Neural cell (in vitro differentiated cells): ENCODE measurements around the gene DIP2C.

Experiments
- EP300 ChIP-seq: fragments of 450-650 bp; conservative IDR thresholded peaks from 2 replicates; pipeline ENCODE4 v1.6.1; 2014; ENCODE audit warnings: antibody characterized with exemption, mild to moderate bottlenecking, moderate library complexity; ENCODE audit not compliant: poor library complexity, severe bottlenecking
- EZH2 ChIP-seq: fragments of 200-600, 300-800 bp; shearing (Covaris generic), sonication (generic); IDR thresholded peaks from 2 replicates; pipeline ENCODE4 v1.6.1; 2014; ENCODE audit warnings: antibody characterized with exemption, low read length, borderline replicate concordance, mild to moderate bottlenecking; ENCODE audit not compliant: insufficient read depth, poor library complexity, severe bottlenecking
- MXI1 ChIP-seq: fragments of 450-650 bp; conservative IDR thresholded peaks from 2 replicates; pipeline ENCODE4 v1.6.1; 2014; ENCODE audit warnings: antibody characterized with exemption, mild to moderate bottlenecking; ENCODE audit not compliant: poor library complexity, severe bottlenecking
- POLR2AphosphoS5 ChIP-seq: IDR thresholded peaks from 2 replicates; pipeline ENCODE4 v1.6.1; 2012
- RAD21 ChIP-seq: fragments of 450-650 bp; conservative IDR thresholded peaks from 2 replicates; pipeline ENCODE4 v1.6.1; 2014; ENCODE audit warnings: antibody characterized with exemption, mild to moderate bottlenecking, moderate library complexity
- SMC3 ChIP-seq: fragments of 450-650 bp; conservative IDR thresholded peaks from 2 replicates; pipeline ENCODE4 v1.6.1; 2014; ENCODE audit warnings: antibody characterized with exemption, mild to moderate bottlenecking, moderate library complexity; ENCODE audit not compliant: poor library complexity
- TAF1 ChIP-seq: IDR thresholded peaks from 2 replicates; pipeline ENCODE4 v1.6.1; 2012; ENCODE audit warnings: low read depth
- TF ChIP-seq, protein P1 (sequence below): fragments of 450-650 bp; IDR thresholded peaks from 2 replicates; pipeline ENCODE4 v1.5.1; 2014; ENCODE audit warnings: antibody characterized with exemption, mild to moderate bottlenecking, moderate library complexity; ENCODE audit not compliant: poor library complexity, severe bottlenecking
- TF ChIP-seq, protein P2 (sequence below): IDR thresholded peaks from 2 replicates; pipeline ENCODE4 v1.6.1; 2012; ENCODE audit warnings: borderline replicate concordance

DNA sequence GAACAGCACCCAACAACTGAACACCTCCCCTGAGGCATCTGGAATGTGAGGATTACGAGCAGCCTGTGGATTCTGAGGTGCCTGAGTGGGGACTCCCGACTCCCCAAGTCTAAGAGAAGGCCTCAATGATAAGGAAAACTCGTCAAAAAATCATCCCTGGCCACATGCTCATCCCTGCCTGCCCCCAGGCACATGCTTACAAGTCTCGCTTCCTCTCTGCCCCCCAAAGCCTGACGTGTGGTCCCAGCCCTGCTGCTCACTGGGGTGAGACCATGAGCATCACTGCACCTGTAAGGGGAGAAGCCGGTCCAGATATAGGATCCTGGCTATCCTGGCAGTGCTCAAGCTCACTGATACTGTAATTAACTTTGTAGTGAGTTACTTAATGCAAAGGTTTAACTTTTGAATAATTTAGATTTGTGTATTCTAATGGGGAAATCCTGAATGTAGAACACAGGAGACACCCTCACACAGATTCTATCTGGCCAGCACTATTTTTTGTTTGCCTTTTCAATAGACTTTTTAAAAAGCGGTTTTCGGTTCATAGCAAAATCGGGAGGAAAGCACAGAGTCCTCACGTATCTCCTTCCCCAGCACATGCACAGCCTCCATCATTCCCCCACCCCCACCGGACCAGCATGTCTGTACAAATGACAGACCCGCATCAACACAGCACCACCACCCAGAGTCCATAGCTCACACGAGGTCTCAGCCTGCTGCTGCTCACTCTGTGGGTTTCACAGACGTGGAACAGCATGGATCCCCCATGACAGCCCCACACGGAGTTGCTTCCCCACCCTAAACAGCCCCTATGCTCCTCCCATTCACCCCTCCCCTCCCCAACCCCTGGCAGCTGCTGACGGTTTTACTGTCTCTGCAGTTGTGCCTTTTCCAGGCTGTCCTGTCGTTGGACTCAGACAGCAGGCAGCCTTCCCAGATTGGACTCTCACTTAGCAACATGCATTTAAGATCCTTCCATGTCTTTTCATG lies 167.9 kb downstream of the DIP2C start:
- TF ChIP-seq EP300 (no peak), POLR2AphosphoS5 (no peak), TAF1 (no peak), EZH2 (no peak), RAD21 (no peak), MXI1 (no peak), SMC3 (no peak)
- TF ChIP-seq, protein P1, sequence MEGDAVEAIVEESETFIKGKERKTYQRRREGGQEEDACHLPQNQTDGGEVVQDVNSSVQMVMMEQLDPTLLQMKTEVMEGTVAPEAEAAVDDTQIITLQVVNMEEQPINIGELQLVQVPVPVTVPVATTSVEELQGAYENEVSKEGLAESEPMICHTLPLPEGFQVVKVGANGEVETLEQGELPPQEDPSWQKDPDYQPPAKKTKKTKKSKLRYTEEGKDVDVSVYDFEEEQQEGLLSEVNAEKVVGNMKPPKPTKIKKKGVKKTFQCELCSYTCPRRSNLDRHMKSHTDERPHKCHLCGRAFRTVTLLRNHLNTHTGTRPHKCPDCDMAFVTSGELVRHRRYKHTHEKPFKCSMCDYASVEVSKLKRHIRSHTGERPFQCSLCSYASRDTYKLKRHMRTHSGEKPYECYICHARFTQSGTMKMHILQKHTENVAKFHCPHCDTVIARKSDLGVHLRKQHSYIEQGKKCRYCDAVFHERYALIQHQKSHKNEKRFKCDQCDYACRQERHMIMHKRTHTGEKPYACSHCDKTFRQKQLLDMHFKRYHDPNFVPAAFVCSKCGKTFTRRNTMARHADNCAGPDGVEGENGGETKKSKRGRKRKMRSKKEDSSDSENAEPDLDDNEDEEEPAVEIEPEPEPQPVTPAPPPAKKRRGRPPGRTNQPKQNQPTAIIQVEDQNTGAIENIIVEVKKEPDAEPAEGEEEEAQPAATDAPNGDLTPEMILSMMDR = no peak
- TF ChIP-seq, protein P2, sequence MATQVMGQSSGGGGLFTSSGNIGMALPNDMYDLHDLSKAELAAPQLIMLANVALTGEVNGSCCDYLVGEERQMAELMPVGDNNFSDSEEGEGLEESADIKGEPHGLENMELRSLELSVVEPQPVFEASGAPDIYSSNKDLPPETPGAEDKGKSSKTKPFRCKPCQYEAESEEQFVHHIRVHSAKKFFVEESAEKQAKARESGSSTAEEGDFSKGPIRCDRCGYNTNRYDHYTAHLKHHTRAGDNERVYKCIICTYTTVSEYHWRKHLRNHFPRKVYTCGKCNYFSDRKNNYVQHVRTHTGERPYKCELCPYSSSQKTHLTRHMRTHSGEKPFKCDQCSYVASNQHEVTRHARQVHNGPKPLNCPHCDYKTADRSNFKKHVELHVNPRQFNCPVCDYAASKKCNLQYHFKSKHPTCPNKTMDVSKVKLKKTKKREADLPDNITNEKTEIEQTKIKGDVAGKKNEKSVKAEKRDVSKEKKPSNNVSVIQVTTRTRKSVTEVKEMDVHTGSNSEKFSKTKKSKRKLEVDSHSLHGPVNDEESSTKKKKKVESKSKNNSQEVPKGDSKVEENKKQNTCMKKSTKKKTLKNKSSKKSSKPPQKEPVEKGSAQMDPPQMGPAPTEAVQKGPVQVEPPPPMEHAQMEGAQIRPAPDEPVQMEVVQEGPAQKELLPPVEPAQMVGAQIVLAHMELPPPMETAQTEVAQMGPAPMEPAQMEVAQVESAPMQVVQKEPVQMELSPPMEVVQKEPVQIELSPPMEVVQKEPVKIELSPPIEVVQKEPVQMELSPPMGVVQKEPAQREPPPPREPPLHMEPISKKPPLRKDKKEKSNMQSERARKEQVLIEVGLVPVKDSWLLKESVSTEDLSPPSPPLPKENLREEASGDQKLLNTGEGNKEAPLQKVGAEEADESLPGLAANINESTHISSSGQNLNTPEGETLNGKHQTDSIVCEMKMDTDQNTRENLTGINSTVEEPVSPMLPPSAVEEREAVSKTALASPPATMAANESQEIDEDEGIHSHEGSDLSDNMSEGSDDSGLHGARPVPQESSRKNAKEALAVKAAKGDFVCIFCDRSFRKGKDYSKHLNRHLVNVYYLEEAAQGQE = no peak
